CD14-positive monocyte (primary cell): ENCODE data around the gene GDPD2. TPM values are rescaled to one million over a fixed set of nuclear protein-coding genes. Genes with fewer than 3 reads are reported as not detected.
A peak's percentile ranks its signal among the peaks of the same experiment; 100 is the strongest.

ENCODE experiments used
- DNase-seq, 3 donors: peaks; one replicate each; pipeline ENCODE4 v3.0.0-alpha.2; 2011 to 2022
- H2AFZ ChIP-seq: 2 replicates; pipeline ENCODE4 v1.6.0; 2012; ENCODE audit warnings: mild to moderate bottlenecking, low read depth, low read length, inconsistent platforms; ENCODE audit not compliant: insufficient read depth, poor library complexity, severe bottlenecking
- H3K27ac ChIP-seq, 2 donors: 1 replicate in 1 of 2; 2 replicates in 1 of 2; pipeline ENCODE4 v1.5.1; 2012 to 2013; ENCODE audit warnings: low read length in 2 of 2, control low read depth in 1 of 2, inconsistent platforms in 1 of 2, low read depth in 1 of 2, mild to moderate bottlenecking in 1 of 2
- H3K27me3 ChIP-seq, 2 donors: one replicate each; pipeline versions ENCODE4 v1.6.0 to v1.6.1; 2011 to 2013; ENCODE audit warnings: low read length in 2 of 2; ENCODE audit not compliant: control insufficient read depth in 2 of 2, insufficient read depth in 2 of 2
- H3K36me3 ChIP-seq, 2 donors: replicated peaks in 1 of 2; 1 replicate in 1 of 2; 2 replicates in 1 of 2; pipeline versions ENCODE4 v1.5.1 to v1.6.1; 2012 to 2013; ENCODE audit warnings: low read length in 2 of 2, control low read depth in 1 of 2, inconsistent platforms in 1 of 2, mild to moderate bottlenecking in 1 of 2; ENCODE audit not compliant: insufficient read depth in 2 of 2, control insufficient read depth in 1 of 2
- H3K4me1 ChIP-seq, 2 donors: 1 replicate in 1 of 2; 2 replicates in 1 of 2; pipeline versions ENCODE4 v1.5.1 to v1.6.1; 2012 to 2013; ENCODE audit warnings: low read length in 2 of 2, control low read depth in 1 of 2, inconsistent platforms in 1 of 2, mild to moderate bottlenecking in 1 of 2, moderate library complexity in 1 of 2; ENCODE audit not compliant: insufficient read depth in 2 of 2, control insufficient read depth in 1 of 2
- H3K4me2 ChIP-seq: replicated peaks from 2 replicates; pipeline ENCODE3; 2012; ENCODE audit warnings: low read length, moderate library complexity, mild to moderate bottlenecking; ENCODE audit not compliant: poor library complexity, severe bottlenecking; ENCODE audit errors: extremely low read depth
- H3K4me3 ChIP-seq, 3 experiments: fragments of 200-600 bp in 1 of 3; sonication (generic) in 1 of 3; replicated peaks in 1 of 3; 1 replicate in 2 of 3; 2 replicates in 1 of 3; pipeline ENCODE4 v1.5.1; 2011 to 2013; ENCODE audit warnings: low read length in 3 of 3, mild to moderate bottlenecking in 3 of 3, control low read depth in 2 of 3, low read depth in 2 of 3, inconsistent platforms in 1 of 3, moderate library complexity in 1 of 3
- H3K79me2 ChIP-seq: 2 replicates; pipeline ENCODE4 v1.6.0; 2012; ENCODE audit warnings: mild to moderate bottlenecking, control low read depth, inconsistent platforms, low read length, moderate library complexity; ENCODE audit not compliant: insufficient read depth
- H3K9ac ChIP-seq: 2 replicates; pipeline ENCODE4 v1.6.0; 2017; ENCODE audit warnings: low read length, mild to moderate bottlenecking; ENCODE audit not compliant: insufficient read depth, poor library complexity, severe bottlenecking
- H3K9me3 ChIP-seq, 2 donors: replicated peaks in 1 of 2; 1 replicate in 1 of 2; 2 replicates in 1 of 2; pipeline versions ENCODE4 v1.5.1 to v1.6.1; 2012 to 2013; ENCODE audit warnings: low read length in 2 of 2, control low read depth in 1 of 2; ENCODE audit not compliant: control insufficient read depth in 1 of 2, insufficient read depth in 1 of 2
- H4K20me1 ChIP-seq: 2 replicates; pipeline ENCODE4 v1.6.0; 2012; ENCODE audit warnings: mild to moderate bottlenecking, low read length, control low read depth, moderate library complexity; ENCODE audit not compliant: insufficient read depth
- H3K27ac Mint-ChIP-seq, 7 donors: one replicate each; pipeline ENCODE4 v1.8.0; 2020; ENCODE audit warnings: mild to moderate bottlenecking in 7 of 7, mixed read lengths in 7 of 7, moderate library complexity in 6 of 7, inconsistent platforms in 2 of 7
- H3K27me3 Mint-ChIP-seq, 3 donors: one replicate each; pipeline ENCODE4 v1.8.0; 2021 to 2022; ENCODE audit warnings: low read depth in 3 of 3, mild to moderate bottlenecking in 3 of 3, mixed read lengths in 3 of 3, moderate library complexity in 3 of 3, inconsistent platforms in 1 of 3
- H3K36me3 Mint-ChIP-seq, 2 donors: one replicate each; pipeline ENCODE4 v1.8.0; 2020; ENCODE audit warnings: mixed read lengths in 2 of 2, inconsistent platforms in 1 of 2, mild to moderate bottlenecking in 1 of 2
- H3K4me1 Mint-ChIP-seq: one replicate; pipeline ENCODE4 v1.8.0; 2020; ENCODE audit warnings: mild to moderate bottlenecking, mixed read lengths
- H3K4me3 Mint-ChIP-seq, 2 donors: one replicate each; pipeline ENCODE4 v1.8.0; 2020; ENCODE audit warnings: mild to moderate bottlenecking in 2 of 2, mixed read lengths in 2 of 2, moderate library complexity in 1 of 2
- H3K9me3 Mint-ChIP-seq, 7 donors: one replicate each; pipeline ENCODE4 v1.8.0; 2020 to 2022; ENCODE audit warnings: mixed read lengths in 7 of 7, mild to moderate bottlenecking in 6 of 7, moderate library complexity in 6 of 7, inconsistent platforms in 2 of 7
- CTCF ChIP-seq: fragments of 200-600 bp; IDR thresholded peaks from one replicate; pipeline ENCODE4 v1.8.0; 2022; ENCODE audit warnings: antibody characterized with exemption, mild to moderate bottlenecking
- WGBS: methylation state at CpG from one replicate; pipeline ENCODE4 v1.1.5; 2013; ENCODE audit warnings: missing lambda C conversion rate; ENCODE audit not compliant: insufficient coverage; 5-methylcytosine and 5-hydroxymethylcytosine counted together
- intact Hi-C, 2 donors: fragments of 100-400 bp; cut with micrococcal nuclease; formaldehyde crosslinking; loops; one replicate each; pipeline versions ENCODE4 v1.15.0 to v1.15.1; 2023
- polyA plus RNA-seq, 3 donors: library from polyadenylated mRNA; depleted of rRNA in 1 of 3; unstranded in 2 of 3; stranded (reverse) in 1 of 3; fragments of 300-500 nt in 2 of 3; fragments of >200 nt in 1 of 3; fragmentation: Illumina TruSeq in 2 of 3; gene quantifications; 1 replicate in 2 of 3; 2 replicates in 1 of 3; pipeline ENCODE4 v1.2.3, GENCODE V29; 2012 to 2021

The GDPD2 gene
- polyA plus RNA-seq, 3 donors: not detected

DNA sequence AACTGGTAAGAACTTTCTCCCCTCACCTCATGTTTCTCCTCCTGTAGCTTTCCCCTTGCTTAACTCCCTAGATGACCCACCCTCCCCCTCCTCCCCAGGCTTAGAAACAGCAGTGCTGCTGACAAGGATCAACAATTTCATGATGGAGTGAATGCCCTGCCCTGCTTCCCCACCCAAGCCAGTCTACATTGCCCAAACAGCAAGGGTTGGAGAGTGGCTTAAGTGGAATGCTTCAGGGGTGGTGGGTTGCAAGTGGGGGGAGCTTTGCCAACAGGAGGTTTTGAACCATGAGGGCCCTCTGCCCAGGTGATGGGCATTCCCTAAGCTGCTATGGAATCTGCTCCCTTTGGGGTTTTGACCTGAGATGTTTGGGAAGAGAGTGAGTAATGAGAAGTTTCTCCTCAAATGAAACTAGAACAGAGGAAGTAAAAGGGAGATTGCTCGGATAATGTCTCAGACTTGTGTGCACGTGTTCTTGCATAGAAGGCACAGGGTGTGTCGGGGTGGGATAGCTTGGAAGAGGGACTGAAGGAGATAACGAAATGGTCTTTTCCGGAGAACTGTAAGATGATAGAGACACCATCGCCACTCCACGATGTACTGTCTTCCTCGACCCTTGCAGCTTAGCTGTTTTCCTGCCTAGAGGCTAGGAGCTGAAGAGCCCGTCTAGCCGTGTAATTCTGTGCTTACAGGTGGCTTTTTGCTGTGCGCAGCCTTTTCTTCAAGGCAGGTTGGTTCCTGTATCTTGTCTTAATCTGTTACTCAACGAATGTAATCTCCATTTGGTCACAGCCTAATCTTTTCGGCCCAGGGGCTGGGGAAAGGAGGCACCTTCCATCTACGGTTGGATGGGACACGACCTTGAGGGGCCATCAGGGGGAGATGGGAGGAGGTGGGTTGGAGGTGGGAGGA, 10.1 kb downstream of the GDPD2 start:
- WGBS: 24% methylated on average over 7 of the region's 15 CpGs

More for the DNA sequence above, 10.1 kb downstream of the GDPD2 start:
- Histone ChIP-seq H3K4me3 (peak overlapping the region; percentile 59 to 81 (median 78)), H3K79me2 (no peaks in the 10 kb centered on the region), H3K4me1 (peaks cover 21 to 38% of the 10 kb centered on the region in 2 donors), H4K20me1 (no peaks in the 10 kb centered on the region), H3K4me2 (peak overlapping the region; percentile 79), H3K27ac (peak overlapping the region in 1 of 2 donors; percentile 73), H3K9me3 (no peaks in the 10 kb centered on the region), H3K9ac (peak overlapping the region; percentile 61), H2AFZ (peak overlapping the region; percentile 90), H3K36me3 (no peaks in the 10 kb centered on the region), H3K27me3 (peaks cover 0 to 5% of the 10 kb centered on the region in 2 donors)
- peaks cover 30% of the 10 kb centered on the region for H3K4me1 Mint-ChIP-seq
- DNase-seq: peak in 2 of 3 donors; percentile 4 to 13
- peaks cover 0 to 4% (median 0%) of the 10 kb centered on the region in 7 donors for H3K9me3 Mint-ChIP-seq
- peaks cover 5 to 17% (median 15%) of the 10 kb centered on the region in 3 donors for H3K27me3 Mint-ChIP-seq
- intact Hi-C loops: loop anchor here in 1 of 2 donors (10.0 kb wide), 1 partner anchor 278 kb away; no protein-coding TSS in a partner anchor
- H3K36me3 Mint-ChIP-seq: no peaks in the 10 kb centered on the region
- H3K27ac Mint-ChIP-seq: peak overlapping the region in 6 of 7 donors; percentile 25 to 89 (median 76)
- TF ChIP-seq CTCF: no peak
- peak overlapping the region; percentile 91 to 92 for H3K4me3 Mint-ChIP-seq
